NCI-H2196 treated with DMSO at 0.1 percent for 48 hours (cell line): Measurements from ENCODE around the gene TTC29.
"Not testable (repeated sequence)": the region's sequence is repeated elsewhere in the genome, so short reads cannot be mapped to it uniquely, and the experiment has no call there.

Source experiments
- DNase-seq: peaks from one replicate; lab custom pipeline; 2025; ENCODE audit not compliant: unreplicated experiment; lab: John Stamatoyannopoulos, UW

TTC29 gene

GRCh38 chr4:146883070-146883469 is 62.6 kb downstream of the TTC29 start:
- no peak for DNase-seq

DNA sequence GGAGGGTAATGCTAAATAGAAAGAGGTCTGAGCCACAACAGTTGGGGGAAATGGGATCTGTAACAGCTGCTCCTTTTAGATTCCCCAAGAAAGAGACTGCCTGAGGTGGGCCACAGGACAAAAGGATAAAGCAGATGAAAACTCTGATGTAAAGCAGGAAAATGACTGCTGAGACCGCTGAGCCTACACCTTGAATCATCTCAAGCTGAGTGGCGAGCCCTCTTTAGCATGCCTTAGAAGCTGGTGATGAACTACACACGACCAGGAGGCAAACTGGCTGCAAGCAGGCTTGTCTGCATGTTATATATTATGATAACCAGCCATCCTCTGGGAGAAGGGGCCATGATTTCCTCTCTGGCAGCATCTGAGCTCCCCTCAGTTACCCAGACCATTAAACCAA is 88.4 kb downstream of the TTC29 start:
- DNase-seq, result no peak

DNA sequence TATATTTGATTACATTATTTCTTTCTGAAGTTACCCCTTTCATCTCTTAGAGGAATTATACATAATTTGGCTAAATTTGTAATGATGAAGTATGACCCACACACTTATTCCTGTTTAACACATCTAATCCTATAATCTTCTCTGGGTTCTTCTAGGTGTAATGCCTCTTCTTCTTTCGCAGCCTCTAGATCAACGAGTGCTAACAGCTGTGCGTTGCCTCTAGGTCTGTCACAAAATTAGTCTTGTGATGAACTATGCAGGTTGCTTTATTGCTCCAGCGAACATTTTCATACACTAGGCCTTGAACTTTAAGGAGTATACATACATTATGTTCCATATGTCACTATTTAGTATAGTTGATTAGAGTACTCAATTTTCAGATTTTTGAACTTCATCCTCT is 89.9 kb downstream of the TTC29 start:
- no peak for DNase-seq

DNA sequence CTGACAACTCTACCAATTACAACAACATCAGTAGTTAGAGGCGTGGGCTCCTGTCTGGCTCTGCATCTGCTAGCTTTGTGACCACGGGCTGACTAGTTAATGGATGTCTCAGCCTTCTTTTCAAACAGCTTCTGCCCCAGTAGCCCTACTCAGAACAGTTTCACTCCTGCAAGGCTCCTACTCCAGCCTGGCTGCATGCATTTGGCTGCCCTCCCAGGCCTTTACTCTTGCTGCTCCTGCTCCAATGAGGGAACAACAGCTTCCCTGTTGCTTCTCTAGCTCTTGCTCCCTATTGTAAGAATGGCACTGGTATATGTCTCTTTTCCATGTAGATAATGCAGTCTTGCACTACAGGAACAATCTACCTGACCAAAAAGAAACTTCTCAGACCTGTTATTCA is 93.3 kb downstream of the TTC29 start:
- no peak for DNase-seq

DNA sequence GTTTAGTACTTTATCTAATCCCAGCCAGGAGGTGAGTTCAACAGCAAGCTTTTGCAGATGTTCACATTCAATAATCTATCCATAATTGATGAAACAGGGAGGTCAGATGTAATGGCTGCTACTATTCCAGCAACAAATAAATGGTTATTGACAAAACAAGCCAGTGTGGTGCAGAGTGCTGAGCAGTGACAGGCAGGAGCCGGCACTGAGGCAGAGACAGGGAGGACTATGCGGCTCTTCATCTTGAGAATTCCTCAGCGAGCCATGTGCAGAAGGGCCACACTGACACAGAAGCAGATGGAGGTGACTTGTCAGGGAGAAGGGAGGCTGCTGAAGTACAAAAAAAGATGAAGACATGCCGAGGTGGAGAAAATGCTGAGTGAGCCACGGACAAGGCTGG is 98.3 kb downstream of the TTC29 start:
- DNase-seq, result no peak

DNA sequence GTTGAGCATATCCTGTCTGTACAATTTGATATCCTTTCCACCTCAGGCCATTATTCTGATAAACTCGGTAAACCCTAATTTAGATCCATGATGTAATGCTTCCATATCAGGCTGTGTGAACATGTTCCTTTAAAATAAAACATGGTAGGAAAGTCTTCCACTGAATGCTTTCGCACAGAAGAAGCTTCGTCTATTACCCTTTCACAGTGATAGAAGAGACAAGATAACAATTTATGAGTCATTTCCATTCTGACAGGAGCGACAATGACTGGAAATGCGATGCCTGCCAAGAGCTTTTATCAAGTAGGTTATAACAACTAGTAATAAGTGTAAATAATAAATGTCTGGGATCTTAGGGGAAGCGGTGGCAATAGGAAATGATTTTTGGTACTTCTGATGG is 98.8 kb downstream of the TTC29 start:
- no peak for DNase-seq

DNA sequence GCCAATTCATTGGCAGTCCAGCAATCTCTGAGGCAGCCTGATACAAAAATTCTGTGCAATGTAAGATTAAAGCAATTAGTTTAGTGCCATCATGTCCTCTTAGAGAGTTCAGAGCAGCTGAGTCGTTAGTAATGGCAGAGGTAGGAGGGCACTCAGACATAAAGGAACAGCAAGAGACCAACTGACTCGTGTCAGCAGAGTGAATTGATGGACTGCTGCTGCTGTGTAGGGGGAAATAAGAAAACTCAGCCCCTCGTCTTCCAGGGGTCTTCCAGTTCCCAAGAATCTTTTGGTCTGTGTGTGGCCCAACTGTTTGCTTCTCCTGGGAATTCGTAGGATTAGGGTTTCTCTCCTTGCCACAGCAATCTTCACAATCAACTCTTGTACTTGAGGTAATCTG is 100.9 kb downstream of the TTC29 start:
- DNase-seq, result no peak

DNA sequence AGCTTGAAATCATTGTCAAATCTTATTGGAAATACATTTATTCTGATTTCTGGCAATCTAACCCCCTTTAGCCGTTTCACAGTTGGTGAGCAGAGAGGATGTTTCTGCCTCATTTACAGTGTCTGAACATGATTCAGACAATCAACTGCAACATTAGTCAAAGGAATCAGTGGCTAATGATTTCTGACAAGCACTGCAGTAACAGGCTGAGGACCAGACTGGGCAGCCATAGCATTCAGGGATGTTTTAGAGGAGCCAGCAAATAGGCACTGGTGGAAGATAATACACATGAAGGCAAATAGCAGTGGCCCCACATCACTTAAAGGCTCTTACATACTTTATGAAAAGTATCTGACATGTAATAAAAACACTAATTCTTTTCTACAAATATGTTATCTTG is 102.8 kb downstream of the TTC29 start:
- DNase-seq, result no peak

GRCh38 chr4:146840731-146841130 is 104.9 kb downstream of the TTC29 start:
- DNase-seq, result no peak

GRCh38 chr4:146835096-146835495 is 110.6 kb downstream of the TTC29 start:
- DNase-seq, result no peak

DNA sequence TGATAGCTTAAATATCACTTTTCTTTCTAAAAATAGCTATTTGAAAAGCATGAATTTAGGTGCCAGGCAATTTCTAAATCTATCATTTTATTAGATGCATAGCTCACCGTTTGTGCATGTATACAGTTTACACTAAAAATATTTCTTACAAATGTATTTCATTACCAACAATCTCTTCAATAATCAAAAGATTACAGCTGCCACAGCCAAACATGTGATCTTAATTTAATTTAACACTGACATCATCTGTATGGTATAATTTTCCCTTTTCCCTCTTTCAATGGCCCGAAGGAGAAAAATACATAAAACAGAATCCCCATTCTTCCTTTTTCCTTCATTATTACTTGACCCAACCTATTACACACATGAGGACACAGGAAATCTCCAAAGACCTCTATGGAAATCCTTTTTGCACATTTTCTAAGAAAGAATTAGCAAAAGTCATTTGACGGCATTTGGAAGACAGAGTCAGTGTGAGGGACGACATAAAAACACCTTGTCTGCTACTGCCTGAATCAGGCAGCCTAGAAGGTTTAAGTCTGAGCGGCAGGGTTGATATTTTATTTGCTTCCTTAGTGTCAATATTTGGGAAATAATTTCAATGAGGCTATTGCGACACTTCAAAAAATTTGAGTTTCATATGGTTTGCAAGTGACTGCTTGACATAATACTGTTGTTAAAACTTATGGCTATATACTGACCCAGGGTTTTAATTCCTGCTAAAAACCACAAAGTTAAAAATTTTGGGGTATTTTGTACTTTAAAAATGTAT is 111.2 kb downstream of the TTC29 start:
- DNase-seq, result no peak

- DNase-seq, result no peak
These were observed 112.1 kb downstream of the TTC29 start for GRCh38 chr4:146833530-146833929.

DNA sequence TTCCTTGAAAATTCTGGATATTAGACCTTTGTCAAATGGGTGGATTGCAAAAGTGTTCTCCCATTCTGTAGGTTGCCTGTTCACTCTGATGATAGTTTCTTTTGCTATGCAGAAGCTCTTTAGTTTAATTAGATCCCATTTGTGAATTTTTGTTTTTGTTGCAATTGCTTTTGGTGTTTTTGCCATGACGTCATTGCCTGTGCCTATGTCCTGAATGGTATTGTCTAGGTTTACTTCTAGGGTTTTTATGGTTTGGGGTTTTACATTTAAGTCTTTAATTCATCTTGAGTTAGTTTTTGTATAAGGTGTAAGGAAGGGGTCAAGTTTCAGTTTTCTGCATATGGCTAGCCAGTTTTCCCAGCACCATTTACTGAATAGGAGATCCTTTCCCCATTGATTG is 122.7 kb downstream of the TTC29 start:
- not testable (repeated sequence) for DNase-seq

DNA sequence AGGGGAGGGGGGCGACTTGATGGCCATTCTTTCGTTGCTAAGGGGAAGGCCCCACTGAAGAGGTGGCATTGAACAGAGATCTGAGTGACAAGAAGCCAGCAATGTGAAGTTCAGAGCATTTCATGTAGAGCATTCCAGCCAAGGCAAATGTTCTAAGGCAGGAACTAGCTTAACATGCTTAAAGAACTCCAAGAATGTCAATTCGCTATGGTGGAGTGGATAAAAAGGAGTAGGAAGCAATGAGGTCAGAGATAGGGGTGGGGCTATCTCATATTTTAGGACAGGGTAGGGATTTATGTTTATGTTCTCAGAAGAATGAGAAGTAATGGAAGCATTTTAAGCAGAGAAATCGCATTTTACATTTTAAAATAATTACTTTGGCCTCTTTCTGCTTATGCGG is 130.9 kb downstream of the TTC29 start:
- DNase-seq, result no peak

DNA sequence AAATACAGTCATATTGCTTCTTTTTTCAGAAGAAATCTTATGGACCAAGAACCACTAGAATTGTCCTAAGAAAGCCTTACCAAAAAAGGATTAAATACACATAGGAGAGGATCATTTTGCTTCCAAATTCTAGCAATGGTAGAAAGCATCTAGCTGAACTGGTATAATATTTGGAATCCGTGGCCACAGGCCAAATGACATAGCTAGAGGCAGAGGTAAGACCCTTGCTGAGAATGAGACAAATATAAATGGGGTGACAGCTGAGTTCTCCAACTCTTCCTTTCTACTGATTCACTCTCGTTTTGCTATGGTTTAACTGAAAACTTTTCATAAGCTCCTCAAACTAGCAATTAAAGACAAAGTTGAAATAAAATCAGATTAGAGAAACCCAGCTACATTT is 150.0 kb downstream of the TTC29 start:
- no peak for DNase-seq

GRCh38 chr4:146793727-146794126 is 151.9 kb downstream of the TTC29 start:
- no peak for DNase-seq

GRCh38 chr4:146791439-146791838 is 154.2 kb downstream of the TTC29 start:
- DNase-seq, result no peak

- no peak for DNase-seq
These were observed 155.1 kb downstream of the TTC29 start for GRCh38 chr4:146790515-146790914.

- DNase-seq, result no peak
These were observed 157.9 kb downstream of the TTC29 start for GRCh38 chr4:146787731-146788130.

DNA sequence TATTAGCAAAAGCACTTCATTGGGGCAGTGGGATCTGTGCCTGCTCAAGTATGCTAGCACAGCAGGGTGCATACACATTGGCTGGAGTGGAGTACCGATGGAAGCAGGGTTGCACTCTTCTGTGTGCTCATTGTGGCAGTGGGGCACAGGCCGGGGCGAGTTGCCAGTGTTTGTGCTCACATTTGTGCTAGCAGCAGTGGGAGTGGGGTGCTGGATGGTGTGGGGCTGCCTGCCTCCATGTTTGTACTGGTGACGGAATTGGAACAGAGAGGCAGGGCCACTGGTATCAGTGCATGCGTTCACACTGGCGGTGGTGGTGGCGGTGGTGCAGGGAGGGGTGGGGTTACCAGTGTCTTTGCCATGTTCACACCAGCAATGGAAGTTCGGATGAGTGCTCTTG is 169.0 kb downstream of the TTC29 start:
- DNase-seq, result no peak

DNA sequence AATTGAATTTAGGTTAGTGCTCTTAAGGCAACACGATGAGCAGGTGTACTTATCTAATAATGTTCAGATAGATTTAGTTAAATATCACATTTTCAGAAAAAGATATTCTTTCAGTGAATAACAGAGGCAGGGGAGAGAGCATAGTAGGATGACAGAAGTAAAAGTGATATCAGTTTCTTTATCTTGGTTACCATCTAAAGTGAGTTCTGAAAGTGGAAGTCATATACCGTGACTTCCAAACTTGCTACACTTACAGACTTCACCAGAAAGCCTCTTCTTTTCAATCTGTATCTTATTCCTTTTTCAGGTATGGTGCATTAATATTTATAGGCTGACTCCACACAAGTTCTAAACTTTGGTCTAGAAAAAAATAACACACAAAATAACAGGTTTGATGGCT is 182.1 kb downstream of the TTC29 start:
- DNase-seq, result no peak

DNA sequence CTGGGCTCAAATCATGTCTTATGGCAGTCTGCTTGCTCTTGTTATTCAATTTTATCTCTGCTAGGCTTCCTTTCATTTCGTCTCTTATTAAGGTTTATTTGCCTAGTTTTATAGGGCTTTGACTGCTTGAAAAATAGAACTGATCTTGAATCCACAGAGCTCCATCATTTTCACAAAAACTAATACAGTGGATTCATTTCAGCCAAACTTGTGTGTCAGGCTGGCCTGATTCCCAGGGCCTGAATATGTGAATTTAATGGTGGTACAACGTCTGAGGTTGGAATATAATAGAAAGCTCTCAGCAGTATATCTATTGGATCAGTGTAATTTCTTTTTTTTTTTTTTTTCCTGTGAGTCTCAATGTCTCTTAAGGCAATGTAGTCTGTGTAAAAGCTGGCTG is 183.6 kb downstream of the TTC29 start:
- DNase-seq, result no peak

DNA sequence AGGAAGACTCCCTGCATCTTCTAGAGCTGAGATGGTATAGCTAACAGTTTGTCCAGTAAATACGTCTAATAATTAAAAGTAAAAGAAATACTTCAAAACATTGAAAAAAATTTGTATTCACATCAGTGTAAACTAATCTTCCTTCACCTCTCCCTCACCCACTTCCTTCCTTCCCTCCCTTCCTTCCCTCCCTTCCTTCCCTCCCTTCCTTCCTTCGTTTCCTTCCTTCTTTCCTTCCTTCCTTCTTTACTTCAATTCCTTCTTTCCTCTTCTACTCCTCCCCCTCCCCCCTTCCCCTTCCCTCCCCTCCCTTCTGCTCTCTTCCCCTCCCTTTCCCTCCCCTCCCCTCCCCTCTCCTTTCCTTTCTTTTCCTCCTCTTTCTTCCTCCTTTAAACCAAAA is 203.2 kb downstream of the TTC29 start:
- DNase-seq, result no peak
